ENCODE data around the gene EIF3B.

- TF ChIP-seq, protein P1, sequence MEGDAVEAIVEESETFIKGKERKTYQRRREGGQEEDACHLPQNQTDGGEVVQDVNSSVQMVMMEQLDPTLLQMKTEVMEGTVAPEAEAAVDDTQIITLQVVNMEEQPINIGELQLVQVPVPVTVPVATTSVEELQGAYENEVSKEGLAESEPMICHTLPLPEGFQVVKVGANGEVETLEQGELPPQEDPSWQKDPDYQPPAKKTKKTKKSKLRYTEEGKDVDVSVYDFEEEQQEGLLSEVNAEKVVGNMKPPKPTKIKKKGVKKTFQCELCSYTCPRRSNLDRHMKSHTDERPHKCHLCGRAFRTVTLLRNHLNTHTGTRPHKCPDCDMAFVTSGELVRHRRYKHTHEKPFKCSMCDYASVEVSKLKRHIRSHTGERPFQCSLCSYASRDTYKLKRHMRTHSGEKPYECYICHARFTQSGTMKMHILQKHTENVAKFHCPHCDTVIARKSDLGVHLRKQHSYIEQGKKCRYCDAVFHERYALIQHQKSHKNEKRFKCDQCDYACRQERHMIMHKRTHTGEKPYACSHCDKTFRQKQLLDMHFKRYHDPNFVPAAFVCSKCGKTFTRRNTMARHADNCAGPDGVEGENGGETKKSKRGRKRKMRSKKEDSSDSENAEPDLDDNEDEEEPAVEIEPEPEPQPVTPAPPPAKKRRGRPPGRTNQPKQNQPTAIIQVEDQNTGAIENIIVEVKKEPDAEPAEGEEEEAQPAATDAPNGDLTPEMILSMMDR (IDR thresholded peaks at IDR 0.05): no peak
- no peak for TF ChIP-seq ZFX (IDR thresholded peaks at IDR 0.05; ENCODE audit: borderline replicate concordance)
These were observed 27.7 kb upstream of the EIF3B start for GRCh38 chr7:2326951-2327350.

Measured in 22Rv1 (cell line).